B cell (primary cell): ENCODE measurements around the gene TLE6. TPM values are rescaled to one million over a fixed set of nuclear protein-coding genes. Genes with fewer than 3 reads are reported as not detected.

Source experiments
- ATAC-seq: fragments of 200-7000 bp; cut with Tn5 transposase; one replicate; pipeline ENCODE4 v1.10.0; 2021; ENCODE audit warnings: low read depth, mild to moderate bottlenecking, moderate number of reproducible peaks, moderate library complexity
- CTCF ChIA-PET: fragments of 350-600 bp; sonication (Branson Sonifier 250); formaldehyde crosslinking; loops from one replicate; lab custom pipeline; 2021; ENCODE audit warnings: antibody characterized with exemption, inconsistent platforms; lab: Charles Lee
- POLR2A ChIA-PET: fragments of 350-600 bp; sonication (Branson Sonifier 250); formaldehyde crosslinking; loops from one replicate; lab custom pipeline; 2021; ENCODE audit warnings: antibody characterized with exemption; lab: Charles Lee
- DNase-seq: peaks from one replicate; pipeline ENCODE4 v3.0.0; 2013
- H2AFZ ChIP-seq: 2 replicates; pipeline ENCODE4 v1.6.1; 2012; ENCODE audit warnings: mild to moderate bottlenecking, low read depth, low read length; ENCODE audit not compliant: insufficient read depth, poor library complexity, severe bottlenecking
- H3K27ac ChIP-seq, 2 donors: 1 replicate in 1 of 2; 2 replicates in 1 of 2; pipeline ENCODE4 v1.5.1; 2012 to 2013; ENCODE audit warnings: low read length in 2 of 2, mild to moderate bottlenecking in 2 of 2, moderate library complexity in 1 of 2
- H3K27me3 ChIP-seq, 4 experiments: fragments of 200-600 bp in 1 of 4; sonication (generic) in 1 of 4; replicated peaks in 1 of 4; 1 replicate in 2 of 4; 2 replicates in 2 of 4; pipeline versions ENCODE4 v1.6.1 to v1.7.0; 2013 to 2016; ENCODE audit warnings: low read length in 3 of 4, mild to moderate bottlenecking in 2 of 4, mixed read lengths in 1 of 4, moderate library complexity in 1 of 4; ENCODE audit not compliant: insufficient read depth in 4 of 4, control insufficient read depth in 3 of 4; ENCODE audit errors: control extremely low read depth in 1 of 4
- H3K36me3 ChIP-seq, 2 experiments: replicated peaks in 1 of 2; 1 replicate in 1 of 2; 2 replicates in 1 of 2; pipeline versions ENCODE4 v1.6.1 to v1.7.1; 2013; ENCODE audit warnings: low read length in 1 of 2; ENCODE audit not compliant: insufficient read depth in 2 of 2, control insufficient read depth in 1 of 2; ENCODE audit errors: control extremely low read depth in 1 of 2, extremely low read depth in 1 of 2
- H3K4me1 ChIP-seq, 2 donors: fragments of 200-600 bp in 1 of 2; sonication (generic) in 1 of 2; 1 replicate in 1 of 2; 2 replicates in 1 of 2; pipeline versions ENCODE4 v1.5.1 to v1.6.1; 2013 to 2017; ENCODE audit warnings: low read length in 2 of 2; ENCODE audit not compliant: control insufficient read depth in 2 of 2, insufficient read depth in 2 of 2
- H3K4me2 ChIP-seq: replicated peaks from 2 replicates; pipeline ENCODE3; 2012; ENCODE audit warnings: mild to moderate bottlenecking, low read depth, low read length; ENCODE audit not compliant: poor library complexity, severe bottlenecking
- H3K4me3 ChIP-seq, 5 experiments: fragments of 200-600 bp in 1 of 5; sonication (generic) in 1 of 5; 1 replicate in 3 of 5; 2 replicates in 2 of 5; pipeline versions ENCODE4 v1.5.1 to v1.7.0; 2011 to 2016; ENCODE audit warnings: low read length in 4 of 5, mild to moderate bottlenecking in 4 of 5, low read depth in 2 of 5, control low read depth in 1 of 5, moderate library complexity in 1 of 5; ENCODE audit not compliant: insufficient read depth in 1 of 5; ENCODE audit errors: control extremely low read depth in 1 of 5, extremely low read depth in 1 of 5
- H3K79me2 ChIP-seq: fragments of 200-600 bp; sonication (generic); one replicate; pipeline ENCODE4 v1.6.0; 2016; ENCODE audit warnings: low read length; ENCODE audit not compliant: control insufficient read depth, insufficient read depth
- H3K9ac ChIP-seq: fragments of 200-600 bp; sonication (generic); 2 replicates; pipeline ENCODE4 v1.6.1; 2017; ENCODE audit warnings: mild to moderate bottlenecking, low read length, moderate library complexity
- H3K9me3 ChIP-seq, 3 donors: one replicate each; pipeline versions ENCODE4 v1.6.1 to v1.7.1; 2013; ENCODE audit warnings: low read length in 2 of 3; ENCODE audit not compliant: control insufficient read depth in 2 of 3, insufficient read depth in 1 of 3; ENCODE audit errors: control extremely low read depth in 1 of 3
- H4K20me1 ChIP-seq: 2 replicates; pipeline ENCODE4 v1.6.0; 2012; ENCODE audit warnings: mild to moderate bottlenecking, low read length; ENCODE audit not compliant: insufficient read depth, control insufficient read depth, poor library complexity, severe bottlenecking
- H3K27ac Mint-ChIP-seq: one replicate; pipeline ENCODE4 v1.8.0; 2021; ENCODE audit warnings: mixed read lengths
- H3K27me3 Mint-ChIP-seq: one replicate; pipeline ENCODE4 v1.8.0; 2021; ENCODE audit warnings: mixed read lengths
- H3K4me1 Mint-ChIP-seq: one replicate; pipeline ENCODE4 v1.8.0; 2021; ENCODE audit warnings: mixed read lengths
- H3K4me3 Mint-ChIP-seq: one replicate; pipeline ENCODE4 v1.8.0; 2021; ENCODE audit warnings: mixed read lengths
- H3K9me3 Mint-ChIP-seq: one replicate; pipeline ENCODE4 v1.8.0; 2022; ENCODE audit warnings: mixed read lengths; ENCODE audit not compliant: insufficient read depth
- EZH2 ChIP-seq: IDR thresholded peaks from 2 replicates; pipeline ENCODE4 v1.6.1; 2012; ENCODE audit warnings: borderline replicate concordance, low read depth, mild to moderate bottlenecking, moderate library complexity, low read length; ENCODE audit not compliant: insufficient read depth, poor library complexity, severe bottlenecking
- WGBS: methylation state at CpG from one replicate; pipeline ENCODE4 v1.1.5; 2013; ENCODE audit warnings: missing lambda C conversion rate; ENCODE audit not compliant: insufficient coverage; 5-methylcytosine and 5-hydroxymethylcytosine counted together
- intact Hi-C: fragments of 100-400 bp; cut with micrococcal nuclease; formaldehyde crosslinking; loops from one replicate; pipeline ENCODE4 v1.10.0; 2022
- polyA plus RNA-seq: library from polyadenylated mRNA; depleted of rRNA; stranded (reverse); fragments of >200 nt; gene quantifications from 2 replicates; pipeline ENCODE4 v1.2.3, GENCODE V29; 2012
- total RNA-seq, 2 donors: library from RNA; stranded (reverse); fragments of 120-200 nt in 1 of 2; gene quantifications; 1 replicate in 1 of 2; 2 replicates in 1 of 2; pipeline versions ENCODE4 v1.2.3 to v1.2.4, GENCODE V29; 2013 to 2022
- TF ChIP-seq, protein P1 (sequence below): fragments of 200-600 bp; IDR thresholded peaks from one replicate; pipeline ENCODE4 v1.8.0; 2022; ENCODE audit warnings: antibody characterized with exemption, mild to moderate bottlenecking

The TLE6 gene
- total and polyA plus RNA-seq, 2 donors (not counting 1 experiment from before 2014, with no cell fraction given), result 1.5 to 3.0 TPM

- H3K79me2 ChIP-seq, result no peaks in the 10 kb centered on the region
- H3K4me2 ChIP-seq, result peak overlapping the region; percentile 96
- H3K4me1 ChIP-seq, result peaks cover 18 to 31% of the 10 kb centered on the region in 2 donors
- 89% methylated on average over 10 of the region's 11 CpGs for WGBS
- ATAC-seq (no peak), DNase-seq (no peak)
- TF ChIP-seq EZH2, result no peak
- TF ChIP-seq, protein P1, sequence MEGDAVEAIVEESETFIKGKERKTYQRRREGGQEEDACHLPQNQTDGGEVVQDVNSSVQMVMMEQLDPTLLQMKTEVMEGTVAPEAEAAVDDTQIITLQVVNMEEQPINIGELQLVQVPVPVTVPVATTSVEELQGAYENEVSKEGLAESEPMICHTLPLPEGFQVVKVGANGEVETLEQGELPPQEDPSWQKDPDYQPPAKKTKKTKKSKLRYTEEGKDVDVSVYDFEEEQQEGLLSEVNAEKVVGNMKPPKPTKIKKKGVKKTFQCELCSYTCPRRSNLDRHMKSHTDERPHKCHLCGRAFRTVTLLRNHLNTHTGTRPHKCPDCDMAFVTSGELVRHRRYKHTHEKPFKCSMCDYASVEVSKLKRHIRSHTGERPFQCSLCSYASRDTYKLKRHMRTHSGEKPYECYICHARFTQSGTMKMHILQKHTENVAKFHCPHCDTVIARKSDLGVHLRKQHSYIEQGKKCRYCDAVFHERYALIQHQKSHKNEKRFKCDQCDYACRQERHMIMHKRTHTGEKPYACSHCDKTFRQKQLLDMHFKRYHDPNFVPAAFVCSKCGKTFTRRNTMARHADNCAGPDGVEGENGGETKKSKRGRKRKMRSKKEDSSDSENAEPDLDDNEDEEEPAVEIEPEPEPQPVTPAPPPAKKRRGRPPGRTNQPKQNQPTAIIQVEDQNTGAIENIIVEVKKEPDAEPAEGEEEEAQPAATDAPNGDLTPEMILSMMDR, result no peak
- no peak overlapping the region for H3K9ac ChIP-seq
- H3K4me3 Mint-ChIP-seq, result peak overlapping the region; percentile 96
- CTCF ChIA-PET, result interaction anchor here (1.2 kb wide), 1 partner anchor 130 kb away, joined by 4 read pairs; no protein-coding TSS in a partner anchor
- H2AFZ ChIP-seq, result no peak overlapping the region
- H3K9me3 ChIP-seq, result peaks cover 0 to 4% (median 0%) of the 10 kb centered on the region in 3 donors
- no peaks in the 10 kb centered on the region for H3K36me3 ChIP-seq
- H3K27me3 Mint-ChIP-seq, result peaks cover 3% of the 10 kb centered on the region
- intact Hi-C loops, result no loop called here
- POLR2A ChIA-PET, result interaction anchor here (0.6 to 1.8 kb wide), 3 partner anchors 57 to 1074 kb away, joined by 4 to 9 read pairs (median 7); no protein-coding TSS in a partner anchor
- no peaks in the 10 kb centered on the region for H3K9me3 Mint-ChIP-seq
- no peak overlapping the region for H3K27ac ChIP-seq
- no peak overlapping the region for H3K4me3 ChIP-seq
- H3K27me3 ChIP-seq, result peaks cover 0 to 5% (median 0%) of the 10 kb centered on the region in 4 experiments
- peaks cover 22% of the 10 kb centered on the region for H3K4me1 Mint-ChIP-seq
- no peaks in the 10 kb centered on the region for H4K20me1 ChIP-seq
- H3K27ac Mint-ChIP-seq, result no peak overlapping the region
Measured at GRCh38 chr19:2978166-2978767, 903 bp downstream of the TLE6 start.

- Mint-ChIP-seq H3K27me3 (peaks cover 5% of the 10 kb centered on the region), H3K9me3 (no peaks in the 10 kb centered on the region), H3K4me1 (peaks cover 27% of the 10 kb centered on the region), H3K4me3 (no peak overlapping the region), H3K27ac (no peak overlapping the region)
- WGBS, result 94% methylated on average over 5 of the region's 9 CpGs
- H3K79me2 ChIP-seq, result no peaks in the 10 kb centered on the region
- CTCF ChIA-PET, result no interaction called here
- intact Hi-C loops, result no loop called here
- H3K27ac ChIP-seq, result no peak overlapping the region
- H3K4me1 ChIP-seq, result peaks cover 23 to 36% of the 10 kb centered on the region in 2 donors
- H3K36me3 ChIP-seq, result no peaks in the 10 kb centered on the region
- no peak for DNase-seq
- no peak overlapping the region for H3K9ac ChIP-seq
- no peak for ATAC-seq
- H2AFZ ChIP-seq, result no peak overlapping the region
- no peaks in the 10 kb centered on the region for H4K20me1 ChIP-seq
- POLR2A ChIA-PET, result interaction anchor here (0.6 kb wide), 1 partner anchor 85 kb away, joined by 7 read pairs; no protein-coding TSS in a partner anchor
- H3K4me2 ChIP-seq, result no peak overlapping the region
- H3K9me3 ChIP-seq, result peaks cover 0 to 4% (median 0%) of the 10 kb centered on the region in 3 donors
- no peak overlapping the region for H3K4me3 ChIP-seq
- peaks cover 0 to 6% (median under 1%) of the 10 kb centered on the region in 4 experiments for H3K27me3 ChIP-seq
- TF ChIP-seq, protein P1, result no peak
- no peak for TF ChIP-seq EZH2
Measured at GRCh38 chr19:2978772-2979171, 1.4 kb downstream of the TLE6 start.
